HepG2 (cell line): ENCODE results near the gene NPC1. TPM values are rescaled to one million over a fixed set of nuclear protein-coding genes. Genes with fewer than 3 reads are reported as not detected.
A peak's percentile ranks its signal among the peaks of the same experiment; 100 is the strongest.

Source experiments
- ATRX ChIP-seq: sonication (generic); formaldehyde crosslinking; IDR thresholded peaks from 2 replicates; pipeline ENCODE4 v1.4.0; 2020; ENCODE audit warnings: missing genetic modification reagents, borderline replicate concordance
- ELF4 ChIP-seq: sonication (generic); formaldehyde crosslinking; IDR thresholded peaks from 2 replicates; pipeline ENCODE4 v1.5.0; 2020; ENCODE audit warnings: missing genetic modification reagents, mild to moderate bottlenecking, moderate library complexity, borderline replicate concordance
- ETV6 ChIP-seq: sonication (generic); formaldehyde crosslinking; conservative IDR thresholded peaks from 2 replicates; pipeline ENCODE4 v1.4.0; 2020; ENCODE audit warnings: missing genetic modification reagents
- HDAC6 ChIP-seq: fragments of 200-600 bp; sonication (generic); IDR thresholded peaks from 2 replicates; pipeline ENCODE4 v1.7.0; 2017; ENCODE audit warnings: mild to moderate bottlenecking, antibody characterized with exemption, low read length, low read depth
- MLXIP ChIP-seq: sonication (generic); formaldehyde crosslinking; IDR thresholded peaks from 2 replicates; pipeline ENCODE4 v1.9.0; 2021; ENCODE audit warnings: missing genetic modification reagents, borderline replicate concordance
- PTBP1 ChIP-seq: fragments of 200-400 bp; formaldehyde crosslinking; IDR thresholded peaks from 2 replicates; pipeline ENCODE4 v1.6.1; 2018; ENCODE audit warnings: low read length, low read depth; ENCODE audit not compliant: poor library complexity, severe bottlenecking
- TBX2 ChIP-seq: sonication (generic); formaldehyde crosslinking; IDR thresholded peaks from 2 replicates; pipeline ENCODE4 v1.5.0; 2020; ENCODE audit warnings: missing genetic modification reagents, mild to moderate bottlenecking, borderline replicate concordance
- ZMYM2 ChIP-seq: sonication (generic); formaldehyde crosslinking; IDR thresholded peaks from 2 replicates; pipeline ENCODE4 v1.8.0; 2022; ENCODE audit warnings: mild to moderate bottlenecking, missing genetic modification reagents
- ZNF296 ChIP-seq: sonication (generic); formaldehyde crosslinking; conservative IDR thresholded peaks from 2 replicates; pipeline ENCODE4 v1.5.0; 2020; ENCODE audit warnings: mild to moderate bottlenecking, missing genetic modification reagents
- ZNF30 ChIP-seq: sonication (generic); formaldehyde crosslinking; IDR thresholded peaks from 2 replicates; pipeline ENCODE4 v1.5.0; 2020; ENCODE audit warnings: mild to moderate bottlenecking, missing genetic modification reagents
- ZNF563 ChIP-seq: sonication (generic); formaldehyde crosslinking; IDR thresholded peaks from 2 replicates; pipeline ENCODE4 v1.8.0; 2022; ENCODE audit warnings: mild to moderate bottlenecking, moderate library complexity, missing genetic modification reagents
- ZNF605 ChIP-seq: sonication (generic); formaldehyde crosslinking; IDR thresholded peaks from 2 replicates; pipeline ENCODE4 v1.8.0; 2022; ENCODE audit warnings: mild to moderate bottlenecking, missing genetic modification reagents
- ZNF782 ChIP-seq: sonication (generic); formaldehyde crosslinking; IDR thresholded peaks from 2 replicates; pipeline ENCODE4 v1.4.0; 2020; ENCODE audit warnings: missing genetic modification reagents, mild to moderate bottlenecking, borderline replicate concordance
- ZSCAN30 ChIP-seq: sonication (generic); formaldehyde crosslinking; IDR thresholded peaks from 2 replicates; pipeline ENCODE4 v1.5.0; 2020; ENCODE audit warnings: mild to moderate bottlenecking, missing genetic modification reagents
- polyA plus RNA-seq, 8 experiments: library from polyadenylated mRNA; depleted of rRNA in 3 of 8; stranded (reverse) in 7 of 8; unstranded in 1 of 8; fragments of >200 nt; fragmentation: Illumina TruSeq in 4 of 8; extraction: Trizol in 4 of 8; gene quantifications; 2 replicates each; pipeline versions ENCODE4 v1.2.1 to v1.2.3, GENCODE V29; 2011 to 2016; ENCODE audit warnings: low read depth in 4 of 8, missing spikeins in 1 of 8, mixed read lengths in 1 of 8; ENCODE audit not compliant: insufficient read depth in 1 of 8
- total RNA-seq, 5 experiments: library from RNA; depleted of rRNA; stranded (reverse); fragments of >200 nt; fragmentation: Illumina TruSeq; extraction: Trizol; gene quantifications; 2 replicates each; pipeline ENCODE4 v1.2.3, GENCODE V29; 2016; ENCODE audit warnings: low read depth in 1 of 5
- TF ChIP-seq, protein P1 (sequence below): sonication (generic); formaldehyde crosslinking; IDR thresholded peaks from 2 replicates; pipeline ENCODE4 v1.4.0; 2020; ENCODE audit warnings: missing genetic modification reagents

Gene NPC1
- total and polyA plus RNA-seq, 2 of the 13 experiments (the other 11 are each of a cell fraction or from before 2014, with no cell fraction given), result 46.5 to 114 TPM

- TF ChIP-seq MLXIP (CRISPR knock-in tag), result no peak
- TF ChIP-seq ZNF296 (CRISPR knock-in tag), result no peak
- TF ChIP-seq ZNF563, result 0 out of 2 replicates have a peak, but pooled peaks have one; percentile 18
- TF ChIP-seq PTBP1, result no peak
- TF ChIP-seq TBX2 (CRISPR knock-in tag), result no peak
- TF ChIP-seq ZMYM2 (CRISPR knock-in tag), result no peak
- 0 out of 2 replicates have a peak, but pooled peaks have one; percentile 47 for TF ChIP-seq ZSCAN30
- no peak; the same call in 1 of the 2 replicates for TF ChIP-seq ELF4 (CRISPR knock-in tag)
- 0 out of 2 replicates have a peak, but pooled peaks have one; percentile 60 for TF ChIP-seq ZNF30 (CRISPR knock-in tag)
- TF ChIP-seq ATRX, result no peak
- TF ChIP-seq ZNF605, result no peak
- TF ChIP-seq ETV6 (CRISPR knock-in tag), result no peak
- TF ChIP-seq, protein P1, sequence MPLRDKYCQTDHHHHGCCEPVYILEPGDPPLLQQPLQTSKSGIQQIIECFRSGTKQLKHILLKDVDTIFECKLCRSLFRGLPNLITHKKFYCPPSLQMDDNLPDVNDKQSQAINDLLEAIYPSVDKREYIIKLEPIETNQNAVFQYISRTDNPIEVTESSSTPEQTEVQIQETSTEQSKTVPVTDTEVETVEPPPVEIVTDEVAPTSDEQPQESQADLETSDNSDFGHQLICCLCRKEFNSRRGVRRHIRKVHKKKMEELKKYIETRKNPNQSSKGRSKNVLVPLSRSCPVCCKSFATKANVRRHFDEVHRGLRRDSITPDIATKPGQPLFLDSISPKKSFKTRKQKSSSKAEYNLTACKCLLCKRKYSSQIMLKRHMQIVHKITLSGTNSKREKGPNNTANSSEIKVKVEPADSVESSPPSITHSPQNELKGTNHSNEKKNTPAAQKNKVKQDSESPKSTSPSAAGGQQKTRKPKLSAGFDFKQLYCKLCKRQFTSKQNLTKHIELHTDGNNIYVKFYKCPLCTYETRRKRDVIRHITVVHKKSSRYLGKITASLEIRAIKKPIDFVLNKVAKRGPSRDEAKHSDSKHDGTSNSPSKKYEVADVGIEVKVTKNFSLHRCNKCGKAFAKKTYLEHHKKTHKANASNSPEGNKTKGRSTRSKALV, result no peak
- no peak for TF ChIP-seq ZNF782
- TF ChIP-seq HDAC6, result no peak
These were observed 433 bp downstream of the NPC1 start (continued) for GRCh38 chr18:23585897-23586248.
